GM18867 (cell line): Measurements from ENCODE around the gene COPG2.
"Not testable (repeated sequence)": the region's sequence is repeated elsewhere in the genome, so short reads cannot be mapped to it uniquely, and the experiment has no call there.

ENCODE experiments used
- ATAC-seq: cut with Tn5 transposase; IDR thresholded peaks from one replicate; pipeline ENCODE4 v1.9.1; 2021; ENCODE audit warnings: mild to moderate bottlenecking, moderate library complexity; ENCODE audit not compliant: unreplicated experiment

COPG2 gene

DNA sequence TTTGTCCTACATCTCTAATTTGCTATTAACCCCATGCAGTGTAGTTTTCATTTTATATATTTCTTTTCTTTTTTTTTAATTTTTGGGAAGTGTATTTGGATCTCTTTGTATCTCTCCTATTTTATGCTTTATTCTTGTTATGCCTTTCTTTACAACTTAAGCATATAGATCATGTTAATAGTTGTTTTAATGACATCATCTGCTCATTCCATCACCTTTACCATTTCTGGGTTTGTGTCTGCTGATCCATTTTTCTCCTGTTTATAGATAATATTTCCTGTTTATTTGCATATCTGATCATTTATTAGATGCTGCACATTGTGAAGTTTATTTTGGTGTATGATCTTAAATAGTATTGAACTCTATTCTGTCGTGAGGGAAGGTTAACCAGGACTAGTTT lies 13.7 kb downstream of the COPG2 start:
- ATAC-seq = no peak

DNA sequence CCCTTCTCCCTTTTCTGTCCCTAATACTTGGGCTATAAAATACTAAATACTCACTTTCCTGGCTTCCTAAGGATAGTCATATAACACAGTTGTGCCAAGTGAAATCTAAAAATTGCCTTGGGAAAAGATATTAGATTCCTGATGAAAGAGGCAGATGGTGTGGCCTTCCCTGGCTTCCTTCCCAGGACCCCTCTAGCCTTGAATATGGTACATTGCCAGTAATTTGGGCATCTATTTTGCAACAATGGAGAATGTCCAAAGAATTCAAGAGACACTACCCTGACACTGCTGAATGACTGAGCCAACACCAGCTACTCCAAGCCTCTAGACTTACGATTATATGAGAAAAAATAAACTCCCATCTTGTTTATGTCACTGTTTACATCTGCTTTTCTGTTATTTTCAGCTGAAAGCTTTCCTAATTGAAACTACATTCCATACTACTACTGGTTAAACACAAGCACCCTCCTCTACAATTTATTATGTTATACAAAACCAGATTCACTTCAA lies 17.9 kb downstream of the COPG2 start:
- ATAC-seq = no peak

DNA sequence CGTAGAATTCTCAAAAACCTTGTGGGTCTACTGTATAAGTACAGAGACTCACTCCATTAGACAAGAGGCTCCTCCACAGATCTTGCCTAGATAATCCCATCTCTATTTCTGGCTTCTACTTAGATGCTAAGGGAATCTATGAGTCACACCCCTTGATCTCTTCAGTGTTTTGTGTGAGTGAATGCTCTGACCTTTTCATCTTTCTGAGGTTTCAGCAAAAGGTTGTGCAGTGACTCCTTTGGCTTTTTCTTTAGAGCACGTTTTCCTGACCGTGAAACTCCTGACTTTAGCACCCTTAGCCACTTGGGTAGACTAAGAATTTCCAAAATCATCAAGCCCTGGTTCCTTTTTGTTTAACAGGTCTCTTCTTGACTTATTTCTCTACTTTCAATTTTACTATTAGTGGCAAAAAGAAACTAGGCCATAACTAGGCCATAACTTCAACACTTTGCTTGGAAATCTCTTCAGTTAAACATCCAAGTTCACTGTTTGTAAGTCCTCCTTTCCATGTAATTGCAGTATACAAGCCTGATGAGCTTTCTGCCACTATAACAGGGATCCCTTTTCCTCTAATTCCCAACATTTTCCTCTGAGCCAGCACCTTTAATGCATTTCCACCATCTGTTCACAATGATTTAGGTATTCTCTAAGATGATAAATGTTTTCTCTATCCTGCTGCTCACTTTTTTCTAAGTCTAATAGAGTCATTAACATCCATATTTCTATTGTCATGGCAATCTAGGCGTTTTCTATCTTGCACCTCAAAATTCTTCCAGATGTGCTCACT lies 19.4 kb downstream of the COPG2 start:
- ATAC-seq = peak; percentile 62

DNA sequence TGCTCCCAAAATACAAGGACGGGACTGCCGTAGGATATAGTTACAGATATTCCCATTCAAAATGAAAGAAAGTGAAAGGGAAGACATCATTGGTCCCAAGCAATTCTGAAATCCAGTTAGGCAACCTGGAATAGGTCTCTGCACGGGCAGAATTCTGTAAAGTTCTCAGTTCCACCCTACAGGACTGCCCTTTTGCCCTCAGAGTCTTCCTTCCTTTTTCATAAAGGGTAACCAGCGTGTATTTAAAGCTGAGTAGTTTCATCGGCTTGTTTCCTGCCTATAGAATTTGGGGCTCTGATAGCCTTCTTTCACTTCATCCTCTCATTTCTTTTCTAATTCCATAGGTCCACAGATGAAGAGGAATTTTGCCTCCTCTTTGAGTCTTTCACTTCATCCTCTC lies 20.0 kb downstream of the COPG2 start:
- peak; percentile 22 for ATAC-seq

DNA sequence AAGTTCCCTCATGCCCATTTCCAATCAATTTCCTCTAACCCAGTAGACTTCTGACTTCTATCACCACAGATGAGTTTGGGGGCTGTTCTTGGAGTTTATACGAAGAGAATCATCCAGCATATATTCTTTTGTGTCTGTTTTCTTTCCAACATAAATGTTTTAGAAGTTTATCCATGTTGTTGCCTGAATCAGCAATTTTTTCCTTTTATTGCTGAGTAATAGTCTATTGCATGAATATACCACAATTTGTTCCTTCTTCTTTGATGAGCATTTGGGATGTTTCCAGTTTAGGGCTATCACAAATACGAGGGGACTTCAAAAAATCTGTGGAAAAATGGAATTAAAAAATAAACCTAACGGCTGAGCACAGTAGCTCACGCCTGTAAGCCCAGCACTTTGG lies 26.2 kb downstream of the COPG2 start:
- no peak for ATAC-seq

DNA sequence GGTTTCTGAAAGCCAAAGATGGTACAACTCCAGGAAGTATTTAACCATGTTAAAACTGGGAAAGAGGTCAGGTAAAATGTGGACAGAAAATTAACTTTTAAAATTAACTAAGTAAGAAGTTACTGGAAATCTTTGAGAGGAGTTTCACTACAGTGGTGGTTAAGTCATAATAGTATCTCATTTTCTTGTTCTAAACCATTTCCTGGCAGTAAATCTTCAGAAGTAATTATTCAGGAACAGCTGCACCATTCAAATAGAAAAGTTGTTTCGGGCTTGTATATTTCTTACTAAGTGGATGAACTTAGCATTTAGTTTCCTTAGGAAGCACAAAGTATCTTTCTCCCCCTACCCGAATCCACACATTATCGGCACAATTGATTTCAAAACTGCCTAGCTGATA lies 27.1 kb downstream of the COPG2 start:
- no peak for ATAC-seq

DNA sequence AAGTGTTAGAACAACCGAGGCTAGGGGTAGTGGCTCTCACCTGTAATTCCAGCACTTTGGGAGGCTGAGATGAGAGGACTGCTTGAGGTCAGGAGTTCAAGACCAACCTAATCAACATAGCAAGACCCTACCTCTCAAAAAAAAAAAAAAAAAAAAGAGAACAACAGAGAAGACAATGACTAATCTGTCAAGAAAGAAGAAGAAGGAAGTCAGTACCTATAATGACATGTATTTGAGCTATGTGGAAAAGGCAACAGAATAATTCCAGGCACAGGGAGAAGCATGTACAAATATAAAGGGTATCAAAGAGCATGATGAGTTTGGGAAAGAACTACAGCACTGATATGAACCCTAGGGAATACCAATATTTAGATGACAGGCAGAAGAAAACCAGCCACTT lies 27.5 kb downstream of the COPG2 start:
- no peak for ATAC-seq

DNA sequence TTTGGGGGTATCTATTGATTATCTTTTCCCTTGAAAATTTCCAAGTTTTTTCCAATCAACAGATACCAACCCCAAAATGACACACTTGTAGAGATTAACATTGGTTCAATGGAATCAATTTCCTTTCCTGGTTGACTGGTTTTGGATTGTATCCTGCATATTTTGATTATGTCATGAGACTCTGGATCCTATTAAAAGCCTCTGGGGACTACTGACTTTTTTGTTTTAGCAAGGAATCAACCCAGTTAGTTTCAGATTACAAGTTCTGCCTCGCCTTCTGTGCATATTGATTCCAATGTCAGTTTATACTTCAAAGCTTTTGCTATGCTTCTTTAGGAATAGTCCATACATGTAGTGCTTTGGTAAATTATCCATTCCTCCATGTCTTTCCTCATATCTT lies 29.2 kb downstream of the COPG2 start:
- no peak for ATAC-seq

DNA sequence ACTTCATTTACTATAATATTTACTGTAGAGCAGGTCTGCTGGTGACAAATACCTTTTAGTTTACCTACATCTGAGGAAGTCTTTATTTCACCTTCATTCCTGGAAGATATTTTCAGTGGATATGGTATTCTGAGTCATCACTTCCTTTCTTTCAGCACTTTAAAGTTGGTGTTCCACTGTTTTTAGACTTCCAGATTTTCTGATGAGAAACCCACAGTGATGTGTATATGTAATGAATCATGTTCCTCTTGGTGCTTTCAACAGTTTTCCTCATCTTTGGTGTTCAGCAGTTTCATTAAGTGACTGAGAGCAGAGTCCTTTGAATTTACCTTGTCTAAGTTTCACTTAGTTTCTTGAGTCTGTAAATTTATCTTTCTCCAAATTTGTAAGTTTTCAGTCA lies 36.4 kb downstream of the COPG2 start:
- no peak for ATAC-seq

DNA sequence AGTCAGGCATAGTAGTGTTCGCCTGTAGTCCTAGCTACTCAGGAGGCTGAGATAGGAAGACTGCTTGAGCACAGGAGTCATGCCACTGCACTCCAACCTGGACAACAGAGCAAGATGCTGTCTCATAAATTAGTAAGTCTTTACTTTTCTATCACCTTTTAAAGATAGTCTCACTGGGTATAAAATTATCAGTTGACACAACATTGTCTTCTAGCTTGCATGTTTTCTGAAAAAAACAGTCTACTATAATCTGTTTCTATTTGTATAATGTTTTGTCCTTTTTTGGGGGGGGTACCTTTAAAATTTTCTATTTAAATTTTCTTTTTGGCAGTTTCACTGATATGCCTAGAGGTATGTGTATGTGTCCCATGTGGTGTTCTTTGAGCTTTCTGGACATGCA lies 39.6 kb downstream of the COPG2 start:
- no peak for ATAC-seq

DNA sequence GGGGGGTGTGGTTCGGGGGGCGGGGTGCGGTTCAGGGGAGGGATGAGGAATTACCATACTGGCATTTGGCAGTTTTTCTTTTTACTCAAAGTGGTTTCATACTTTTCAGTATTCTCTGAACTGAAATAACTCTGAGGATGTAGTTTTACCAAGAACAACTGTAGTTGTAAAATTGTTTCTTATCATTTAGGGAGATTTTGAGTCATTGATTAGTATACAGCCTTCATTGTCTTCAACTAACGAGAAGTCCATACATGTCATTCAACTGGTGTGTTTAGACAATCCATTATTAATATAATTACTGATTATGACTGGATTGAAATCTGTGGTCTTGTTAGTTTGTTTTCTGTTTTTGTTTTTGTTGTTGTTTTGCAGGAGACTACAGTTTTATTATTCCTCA lies 40.8 kb downstream of the COPG2 start:
- ATAC-seq = no peak

DNA sequence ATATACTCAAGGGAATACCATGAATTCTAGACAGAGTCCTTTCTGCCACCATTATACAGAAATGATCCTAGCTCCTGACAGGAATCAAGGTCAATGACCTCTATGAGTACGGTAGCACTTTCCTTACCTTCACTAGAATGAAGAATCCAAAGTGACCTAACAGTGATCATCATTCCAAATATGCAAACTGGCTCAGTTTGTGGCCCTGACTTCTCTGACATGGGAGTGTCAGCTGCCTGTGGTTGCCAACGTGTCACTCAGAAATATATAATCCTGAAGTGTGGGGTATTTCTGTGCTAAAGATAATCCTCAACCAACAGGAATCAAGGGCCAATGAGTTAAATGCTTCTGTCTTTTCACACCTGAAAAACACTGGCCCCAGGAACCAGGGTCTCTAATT lies 45.7 kb downstream of the COPG2 start:
- ATAC-seq = no peak

DNA sequence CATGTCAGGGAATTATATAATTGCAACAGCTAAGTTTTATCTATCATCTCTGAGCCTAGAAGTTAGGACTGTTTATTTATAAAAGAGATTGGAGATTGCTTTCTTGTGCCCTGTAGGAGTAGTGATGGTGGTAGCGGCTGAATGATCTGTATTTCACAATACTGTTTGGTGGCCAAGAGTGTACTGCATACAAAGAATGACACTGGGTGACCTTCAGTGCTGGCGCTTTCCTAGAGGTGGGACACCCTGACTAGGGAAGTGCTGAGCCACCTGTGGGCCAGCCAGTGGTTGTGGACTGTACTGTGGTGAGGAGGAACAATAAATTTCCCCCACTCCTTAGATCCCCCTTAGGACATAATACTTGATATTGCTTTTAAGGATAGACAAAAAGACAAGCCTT lies 53.0 kb downstream of the COPG2 start:
- ATAC-seq = no peak

DNA sequence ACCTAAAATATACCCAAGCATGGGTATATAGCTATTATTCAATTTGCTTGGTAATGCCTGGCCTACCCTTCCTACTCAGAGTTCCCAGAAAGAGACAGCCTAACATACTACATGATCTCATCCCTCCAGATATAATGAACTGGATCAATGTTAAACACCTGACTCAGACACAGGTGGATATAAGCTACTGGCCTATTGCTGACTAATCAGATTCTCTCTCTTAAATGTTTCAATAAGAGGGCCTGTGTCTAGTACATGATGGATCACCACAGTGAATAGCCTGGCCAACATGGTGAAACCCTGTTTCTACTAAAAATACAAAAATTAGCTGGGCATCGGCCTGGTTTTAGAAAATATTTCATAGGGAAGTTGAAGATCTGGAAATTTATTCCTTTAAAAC lies 54.1 kb downstream of the COPG2 start:
- ATAC-seq = no peak

DNA sequence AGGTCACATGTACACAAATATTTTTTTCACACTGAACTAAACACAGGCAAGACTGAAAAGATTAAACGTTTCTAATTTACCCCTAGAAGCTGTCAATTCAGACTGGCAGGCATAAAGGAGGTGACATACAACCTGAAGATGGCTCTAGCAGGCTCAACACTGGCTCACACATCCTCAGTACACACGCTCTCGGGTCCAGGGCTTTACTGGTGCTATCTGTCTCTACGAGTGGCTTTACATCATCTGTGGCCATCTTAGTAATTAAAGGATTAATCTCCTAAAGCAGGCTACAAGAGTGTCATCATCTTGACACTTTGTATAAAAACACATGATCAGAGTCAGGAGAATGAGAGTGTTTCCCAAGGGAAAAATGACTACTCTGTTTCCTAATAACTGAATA lies 57.3 kb downstream of the COPG2 start:
- ATAC-seq = no peak

DNA sequence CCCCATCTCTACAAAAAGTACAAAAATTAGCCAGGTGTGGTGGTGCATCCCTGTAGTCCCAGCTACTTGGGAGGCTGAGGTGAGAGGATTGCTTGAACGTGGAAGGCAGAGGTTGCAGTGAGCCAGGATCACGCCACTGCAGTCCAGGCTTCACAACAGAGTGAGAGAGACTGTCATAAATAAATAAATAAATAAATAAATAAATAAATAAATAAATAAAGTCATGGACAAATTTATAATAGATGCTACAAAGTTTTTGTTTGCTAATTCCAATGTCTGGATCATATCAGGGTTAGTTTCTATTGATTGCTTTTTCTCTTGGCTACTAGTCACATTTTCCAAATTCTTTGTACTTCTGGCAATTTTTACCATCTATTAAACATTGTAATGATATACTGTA lies 61.5 kb downstream of the COPG2 start:
- ATAC-seq = not testable (repeated sequence)

DNA sequence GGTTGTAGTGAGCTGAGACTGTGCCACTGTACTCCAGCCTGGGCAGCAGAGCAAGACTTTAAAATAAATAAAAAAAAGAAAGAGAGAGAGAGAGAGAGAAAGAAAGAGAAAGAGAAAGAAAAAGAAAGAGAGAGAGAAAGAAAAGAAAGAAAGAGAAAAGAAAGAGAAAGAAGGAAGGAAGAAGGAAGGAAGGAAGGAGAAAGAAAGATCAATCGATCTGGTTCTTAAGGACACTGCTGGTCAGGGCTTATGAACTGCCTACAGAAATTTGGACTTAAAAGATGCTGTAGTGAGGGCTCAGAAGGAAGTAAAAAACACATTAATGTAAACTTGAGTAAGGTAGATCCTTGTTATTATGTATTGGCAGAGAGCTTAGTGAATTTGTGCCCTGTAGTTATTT lies 62.4 kb downstream of the COPG2 start:
- no peak for ATAC-seq

DNA sequence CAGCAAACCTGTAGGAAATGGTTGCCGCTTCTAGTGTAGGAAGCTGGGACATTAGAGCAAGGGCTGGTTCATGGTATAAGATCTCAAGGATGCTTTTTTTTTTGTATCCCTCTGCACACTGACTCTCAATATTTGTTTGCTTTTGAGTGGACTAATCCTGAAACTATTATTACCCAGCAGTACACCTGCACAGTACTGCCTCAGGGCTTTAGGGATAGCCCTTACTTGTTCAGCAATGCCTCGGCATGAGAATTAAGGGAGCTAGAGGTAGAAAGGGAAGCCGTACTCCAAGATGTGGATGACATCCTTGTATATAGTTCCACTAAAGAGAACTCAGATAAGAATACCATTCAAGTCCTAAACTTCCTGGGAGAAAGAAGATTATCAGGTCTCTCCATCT lies 70.5 kb downstream of the COPG2 start:
- ATAC-seq = no peak

DNA sequence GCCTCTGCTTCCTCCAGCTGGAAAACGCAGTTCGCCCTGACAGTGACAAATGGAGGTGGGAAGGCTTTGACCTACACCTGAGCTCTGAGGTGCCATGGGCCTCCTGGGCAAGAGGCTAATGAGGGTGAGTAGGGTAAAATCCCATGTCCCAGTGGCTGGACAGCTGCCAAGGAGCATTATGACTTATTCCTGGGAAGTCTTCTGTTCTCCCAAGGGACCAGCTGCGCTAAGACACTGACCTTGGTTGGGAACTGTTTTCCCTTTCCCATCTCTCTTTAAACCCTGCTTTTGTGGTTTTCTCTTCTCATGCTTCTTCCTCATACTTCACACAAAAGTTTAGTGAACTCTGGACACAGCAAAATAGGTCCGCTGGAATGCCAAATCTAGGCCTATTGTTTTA lies 72.6 kb downstream of the COPG2 start:
- no peak for ATAC-seq

DNA sequence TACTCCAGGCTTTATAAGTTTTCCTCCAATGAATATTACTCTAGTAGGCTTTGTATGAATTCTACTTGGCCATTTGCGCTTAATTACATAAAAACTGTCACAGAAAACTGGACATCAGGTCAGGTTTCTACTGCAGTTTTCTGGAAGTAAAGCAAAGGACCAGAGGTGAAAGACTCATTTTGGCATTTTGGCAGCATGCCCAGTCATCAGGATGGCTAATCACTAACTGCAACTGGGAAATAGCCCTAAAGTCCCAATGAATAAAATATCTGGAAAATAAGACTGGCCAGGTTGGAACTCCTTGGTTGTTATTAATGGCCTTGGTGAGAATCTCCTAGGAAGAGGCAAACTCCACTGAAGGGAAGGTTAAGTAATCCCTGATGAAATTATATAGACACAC lies 75.5 kb downstream of the COPG2 start:
- ATAC-seq = no peak

DNA sequence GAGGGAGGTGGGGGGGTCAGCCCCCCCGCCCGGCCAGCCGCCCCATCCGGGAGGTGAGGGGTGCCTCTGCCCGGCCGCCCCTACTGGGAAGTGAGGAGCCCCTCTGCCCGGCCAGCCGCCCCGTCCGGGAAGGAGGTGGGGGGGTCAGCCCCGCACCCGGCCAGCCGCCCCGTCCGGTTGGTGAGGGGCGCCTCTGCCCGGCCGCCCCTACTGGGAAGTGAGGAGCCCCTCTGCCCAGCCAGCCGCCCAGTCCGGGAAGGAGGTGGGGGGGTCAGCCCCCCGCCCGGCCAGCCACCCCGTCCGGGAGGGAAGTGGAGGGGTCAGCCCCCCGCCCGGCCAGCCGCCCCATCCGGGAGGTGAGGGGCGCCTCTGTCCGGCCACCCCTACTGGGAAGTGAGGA lies 77.1 kb downstream of the COPG2 start:
- not testable (repeated sequence) for ATAC-seq

DNA sequence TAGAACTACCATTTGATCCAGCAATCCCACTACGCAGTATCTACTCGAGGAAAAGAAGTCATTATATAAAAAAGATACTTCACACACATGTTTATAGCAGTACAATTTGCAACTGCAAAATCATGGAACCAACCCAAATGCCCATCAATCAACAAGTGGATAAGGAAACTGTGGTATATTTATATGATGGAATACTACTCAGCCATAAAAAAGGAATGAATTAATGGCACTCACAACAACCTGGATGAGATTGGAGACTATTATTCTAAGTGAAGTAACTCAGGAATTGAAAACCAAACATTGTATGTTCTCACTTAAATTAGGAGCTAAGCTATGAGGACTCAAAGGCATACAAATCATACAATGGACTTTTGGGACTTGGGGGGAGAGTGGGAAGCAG lies 82.6 kb downstream of the COPG2 start:
- ATAC-seq = not testable (repeated sequence)

DNA sequence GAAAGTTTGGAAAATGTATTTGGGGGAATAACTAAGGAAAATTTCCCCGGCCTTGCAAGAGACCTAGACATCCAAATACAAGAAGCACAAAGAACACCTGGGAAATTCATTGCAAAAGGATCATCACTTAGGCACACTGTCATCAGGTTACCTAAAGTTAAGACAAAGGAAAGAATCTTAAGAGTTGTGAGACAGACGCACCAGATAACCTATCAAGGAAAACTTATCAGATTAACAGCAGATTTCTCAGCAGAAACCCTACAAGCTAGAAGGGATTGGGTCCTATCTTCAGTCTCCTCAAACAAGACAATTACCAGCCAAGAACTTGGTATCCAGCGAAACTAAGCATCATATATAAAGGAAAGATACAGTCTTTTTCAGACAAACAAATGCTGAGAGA lies 93.4 kb downstream of the COPG2 start:
- ATAC-seq = not testable (repeated sequence)
